ENCODE measurements around the gene SPINK4. TPM values are rescaled to one million over a fixed set of nuclear protein-coding genes. Genes with fewer than 3 reads are reported as not detected.

SPINK4 gene
- total RNA-seq, 1 experiment from 2014 or later, result not detected

DNA sequence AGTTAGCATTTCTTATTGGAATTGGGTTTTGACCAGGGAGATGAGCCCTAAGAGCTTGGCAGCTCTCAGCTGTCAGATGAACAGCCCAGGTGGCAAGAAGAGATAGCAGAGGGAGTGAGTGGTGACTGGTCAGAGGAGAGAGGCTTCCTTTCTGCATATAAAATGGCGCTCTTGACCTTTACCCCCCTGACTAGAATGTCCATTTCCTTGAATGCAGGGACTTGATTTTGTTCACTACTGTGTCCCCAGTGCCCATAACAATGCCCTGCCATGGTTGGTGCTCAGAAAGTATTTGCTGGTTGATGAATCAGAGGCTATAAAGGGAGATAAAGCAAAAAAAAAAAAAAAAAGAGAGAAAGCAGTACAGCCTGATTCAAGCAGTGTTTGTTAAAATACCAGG, 32.1 kb downstream of the SPINK4 start:
- no peak overlapping the region for H2BK15ac ChIP-seq (ENCODE audit: low read depth, low read length)
- WGBS (ENCODE audit: extremely low coverage, insufficient read length, low lambda C conversion rate), result no CpG with 5 or more reads among the region's 1 CpG
- H3K4me1 ChIP-seq (ENCODE audit: insufficient read depth, low read length), result no peaks in the 10 kb centered on the region

More for the DNA sequence above, 32.1 kb downstream of the SPINK4 start:
- Histone ChIP-seq H2BK20ac (ENCODE audit: low read depth, low read length, poor library complexity, severe bottlenecking) (no peak overlapping the region), H3K79me1 (ENCODE audit: insufficient read depth, low read depth, low read length, poor library complexity, severe bottlenecking) (no peaks in the 10 kb centered on the region), H3K27ac (ENCODE audit: insufficient read length, low read depth, low read length) (no peak overlapping the region), H2BK5ac (ENCODE audit: insufficient read length, low read length) (no peak overlapping the region), H3T11ph (ENCODE audit: low read length) (no peak overlapping the region), H2BK12ac (ENCODE audit: insufficient read length, low read depth, low read length) (no peak overlapping the region), H2AK5ac (ENCODE audit: insufficient read length, low read length) (no peak overlapping the region), H3K18ac (ENCODE audit: insufficient read length, low read depth, low read length) (no peak overlapping the region), H3K23ac (ENCODE audit: insufficient read length, low read depth, low read length) (no peak overlapping the region), H3K79me2 (ENCODE audit: insufficient read depth, low read length) (no peaks in the 10 kb centered on the region), H3K9me3 (ENCODE audit: control insufficient read depth, low read depth, low read length) (no peaks in the 10 kb centered on the region), H4K20me1 (ENCODE audit: control insufficient read depth, insufficient read depth, insufficient read length) (no peaks in the 10 kb centered on the region), H3K27me3 (ENCODE audit: insufficient read depth, low read length) (no peaks in the 10 kb centered on the region), H3K23me2 (ENCODE audit: insufficient read length, low read depth, low read length, poor library complexity, severe bottlenecking) (no peaks in the 10 kb centered on the region), H3K4me2 (ENCODE audit: insufficient read depth, insufficient read length, low read length) (no peak overlapping the region), H3K4ac (ENCODE audit: low read depth, low read length) (no peak overlapping the region), H4K5ac (ENCODE audit: insufficient read length, low read depth, low read length) (no peak overlapping the region), H2BK120ac (ENCODE audit: low read depth, low read length, poor library complexity, severe bottlenecking) (no peak overlapping the region), H3K9ac (ENCODE audit: extremely low read depth, insufficient read length, low read length) (no peak overlapping the region), H3K14ac (ENCODE audit: insufficient read depth, low read length) (no peak overlapping the region), H2AFZ (ENCODE audit: low read length) (no peak overlapping the region), H4K91ac (ENCODE audit: insufficient read length, low read depth, low read length) (no peak overlapping the region), H4K8ac (replicated peaks; ENCODE audit: insufficient read length, low read depth, low read length) (no peak overlapping the region), H3K56ac (ENCODE audit: insufficient read length, low read depth, low read length) (no peak overlapping the region)
- H3K27ac Mint-ChIP-seq, result no peak overlapping the region
- TF ChIP-seq, protein P1, sequence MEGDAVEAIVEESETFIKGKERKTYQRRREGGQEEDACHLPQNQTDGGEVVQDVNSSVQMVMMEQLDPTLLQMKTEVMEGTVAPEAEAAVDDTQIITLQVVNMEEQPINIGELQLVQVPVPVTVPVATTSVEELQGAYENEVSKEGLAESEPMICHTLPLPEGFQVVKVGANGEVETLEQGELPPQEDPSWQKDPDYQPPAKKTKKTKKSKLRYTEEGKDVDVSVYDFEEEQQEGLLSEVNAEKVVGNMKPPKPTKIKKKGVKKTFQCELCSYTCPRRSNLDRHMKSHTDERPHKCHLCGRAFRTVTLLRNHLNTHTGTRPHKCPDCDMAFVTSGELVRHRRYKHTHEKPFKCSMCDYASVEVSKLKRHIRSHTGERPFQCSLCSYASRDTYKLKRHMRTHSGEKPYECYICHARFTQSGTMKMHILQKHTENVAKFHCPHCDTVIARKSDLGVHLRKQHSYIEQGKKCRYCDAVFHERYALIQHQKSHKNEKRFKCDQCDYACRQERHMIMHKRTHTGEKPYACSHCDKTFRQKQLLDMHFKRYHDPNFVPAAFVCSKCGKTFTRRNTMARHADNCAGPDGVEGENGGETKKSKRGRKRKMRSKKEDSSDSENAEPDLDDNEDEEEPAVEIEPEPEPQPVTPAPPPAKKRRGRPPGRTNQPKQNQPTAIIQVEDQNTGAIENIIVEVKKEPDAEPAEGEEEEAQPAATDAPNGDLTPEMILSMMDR (conservative IDR thresholded peaks at IDR 0.05), result no peak
- no peaks in the 10 kb centered on the region for H3K4me1 Mint-ChIP-seq
- no peaks in the 10 kb centered on the region for H3K9me3 Mint-ChIP-seq
- DNase-seq, result no peak
- H3K4me3 Mint-ChIP-seq, result no peak overlapping the region
- peaks cover 9 to 67% (median 52%) of the 10 kb centered on the region in 3 experiments; a peak in 6 of 7 replicates for H3K36me3 Mint-ChIP-seq (ENCODE audit: insufficient read depth in 1 of 3, low read depth in 3 of 3)
- H3K27me3 Mint-ChIP-seq (ENCODE audit: low read depth), result no peaks in the 10 kb centered on the region
